Gastrocnemius medialis (tissue), 4 donors: ENCODE results near the gene FARS2.

Experiments
- POLR2A ChIP-seq, 2 donors: fragments of 450-650 bp; IDR thresholded peaks; one replicate each; pipeline ENCODE4 v1.6.1; 2017; ENCODE audit warnings: antibody characterized with exemption in 2 of 2, mild to moderate bottlenecking in 2 of 2, moderate library complexity in 2 of 2
- TF ChIP-seq, protein P1 (sequence below), 5 experiments: fragments of 450-650 bp in 3 of 5; fragments of 200-600 bp in 2 of 5; sonication (generic) in 2 of 5; IDR thresholded peaks in 4 of 5; conservative IDR thresholded peaks in 1 of 5; 1 replicate in 4 of 5; 2 replicates in 1 of 5; pipeline ENCODE4 v1.5.1; 2016 to 2019; ENCODE audit warnings: antibody characterized with exemption in 5 of 5, mild to moderate bottlenecking in 3 of 5, moderate library complexity in 3 of 5

GRCh38 chr6:5433324-5433723 is 172.0 kb downstream of the FARS2 start:
- TF ChIP-seq, protein P1, sequence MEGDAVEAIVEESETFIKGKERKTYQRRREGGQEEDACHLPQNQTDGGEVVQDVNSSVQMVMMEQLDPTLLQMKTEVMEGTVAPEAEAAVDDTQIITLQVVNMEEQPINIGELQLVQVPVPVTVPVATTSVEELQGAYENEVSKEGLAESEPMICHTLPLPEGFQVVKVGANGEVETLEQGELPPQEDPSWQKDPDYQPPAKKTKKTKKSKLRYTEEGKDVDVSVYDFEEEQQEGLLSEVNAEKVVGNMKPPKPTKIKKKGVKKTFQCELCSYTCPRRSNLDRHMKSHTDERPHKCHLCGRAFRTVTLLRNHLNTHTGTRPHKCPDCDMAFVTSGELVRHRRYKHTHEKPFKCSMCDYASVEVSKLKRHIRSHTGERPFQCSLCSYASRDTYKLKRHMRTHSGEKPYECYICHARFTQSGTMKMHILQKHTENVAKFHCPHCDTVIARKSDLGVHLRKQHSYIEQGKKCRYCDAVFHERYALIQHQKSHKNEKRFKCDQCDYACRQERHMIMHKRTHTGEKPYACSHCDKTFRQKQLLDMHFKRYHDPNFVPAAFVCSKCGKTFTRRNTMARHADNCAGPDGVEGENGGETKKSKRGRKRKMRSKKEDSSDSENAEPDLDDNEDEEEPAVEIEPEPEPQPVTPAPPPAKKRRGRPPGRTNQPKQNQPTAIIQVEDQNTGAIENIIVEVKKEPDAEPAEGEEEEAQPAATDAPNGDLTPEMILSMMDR (IDR thresholded peaks at IDR 0.05 in 4 of 5, conservative IDR thresholded peaks at IDR 0.05 in 1 of 5): no peak
- no peak for TF ChIP-seq POLR2A (IDR thresholded peaks at IDR 0.05)
